NCI-H524 treated with DMSO at 0.1 percent for 48 hours (cell line): ENCODE results near the gene RNF208.

Experiments
- DNase-seq: peaks from one replicate; lab custom pipeline; 2025; lab: John Stamatoyannopoulos, UW

The RNF208 gene

DNA sequence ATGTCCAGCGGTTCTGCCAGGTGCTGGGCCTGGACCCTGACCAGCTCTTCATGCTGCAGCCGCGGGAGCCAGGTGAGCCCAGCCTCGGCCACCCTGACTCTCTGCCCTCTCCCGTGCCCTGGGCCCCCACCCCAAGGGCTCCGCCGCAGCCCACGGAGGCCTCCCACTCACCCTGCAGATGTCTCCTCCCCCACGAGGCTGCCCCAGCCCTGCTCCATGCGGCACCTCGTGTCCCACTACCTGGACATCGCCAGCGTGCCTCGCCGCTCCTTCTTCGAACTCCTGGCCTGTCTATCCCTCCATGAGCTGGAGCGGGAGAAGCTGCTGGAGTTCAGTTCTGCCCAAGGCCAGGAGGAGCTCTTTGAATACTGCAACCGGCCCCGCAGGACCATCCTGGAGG is 7.4 kb downstream of the RNF208 start:
- no peak for DNase-seq

DNA sequence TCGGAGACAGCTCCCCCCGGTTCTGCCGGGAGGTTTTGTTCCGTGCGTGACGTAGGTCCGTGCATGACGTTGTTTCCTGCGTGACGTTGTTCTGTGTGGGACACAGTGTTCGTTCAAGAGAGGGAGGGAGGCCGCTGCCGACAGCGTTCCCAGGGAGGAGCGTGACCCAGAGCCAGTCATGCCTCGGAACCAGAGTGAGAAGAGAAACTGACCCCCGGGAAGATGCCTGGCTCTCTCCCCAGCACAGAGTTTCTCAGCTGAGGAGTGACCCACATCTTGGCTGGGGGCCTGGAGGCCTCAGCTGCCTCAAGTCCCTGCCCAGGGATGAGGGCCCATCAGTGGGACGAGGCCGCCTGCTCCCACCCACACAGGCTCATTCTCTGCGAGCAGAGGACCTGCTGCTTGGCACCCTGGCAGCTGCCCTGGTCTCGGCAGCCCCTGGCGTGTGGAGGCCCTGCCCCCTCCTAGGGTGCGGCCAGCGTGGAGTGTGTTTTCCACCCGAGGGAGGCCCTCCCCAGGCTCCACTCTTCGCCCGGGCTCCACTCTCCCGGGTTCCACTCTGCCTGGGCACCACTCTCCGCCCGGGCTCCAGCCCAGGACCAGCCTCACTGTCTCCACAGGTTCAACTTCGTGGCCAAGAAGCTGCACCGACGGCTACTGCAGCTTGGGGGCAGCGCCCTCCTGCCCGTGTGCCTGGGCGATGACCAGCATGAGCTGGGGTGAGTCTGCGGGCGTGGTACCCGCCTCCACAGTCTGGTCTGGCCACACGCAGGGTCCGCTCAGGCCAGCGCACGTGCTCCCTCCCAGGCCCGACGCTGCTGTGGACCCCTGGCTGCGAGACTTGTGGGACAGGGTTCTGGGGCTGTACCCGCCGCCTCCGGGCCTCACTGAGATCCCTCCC is 8.6 kb downstream of the RNF208 start:
- no peak for DNase-seq

- no peak for DNase-seq
Observed at GRCh38 chr9:137212520-137212919, 9.5 kb downstream of the RNF208 start.

DNA sequence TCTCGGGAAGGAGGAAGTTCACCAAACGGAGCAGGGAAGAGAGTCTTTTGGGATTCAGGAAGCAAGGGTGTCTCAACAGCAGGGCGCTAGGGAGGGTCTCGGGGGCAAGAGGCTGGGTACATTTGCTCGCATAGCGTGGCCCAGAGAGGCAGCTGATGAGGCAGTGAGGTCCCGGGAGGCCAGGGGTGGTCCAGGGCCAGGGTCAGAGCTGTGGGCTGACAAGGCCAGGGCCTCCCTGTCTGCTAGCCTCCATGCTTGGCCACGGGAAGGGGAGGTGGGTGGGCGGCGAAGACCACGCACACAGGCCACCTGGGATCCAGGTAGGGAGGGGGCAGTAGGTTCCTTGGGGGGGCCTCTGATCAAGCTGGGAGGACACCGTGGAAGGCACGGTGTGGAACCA is 10.5 kb downstream of the RNF208 start:
- no peak for DNase-seq

DNA sequence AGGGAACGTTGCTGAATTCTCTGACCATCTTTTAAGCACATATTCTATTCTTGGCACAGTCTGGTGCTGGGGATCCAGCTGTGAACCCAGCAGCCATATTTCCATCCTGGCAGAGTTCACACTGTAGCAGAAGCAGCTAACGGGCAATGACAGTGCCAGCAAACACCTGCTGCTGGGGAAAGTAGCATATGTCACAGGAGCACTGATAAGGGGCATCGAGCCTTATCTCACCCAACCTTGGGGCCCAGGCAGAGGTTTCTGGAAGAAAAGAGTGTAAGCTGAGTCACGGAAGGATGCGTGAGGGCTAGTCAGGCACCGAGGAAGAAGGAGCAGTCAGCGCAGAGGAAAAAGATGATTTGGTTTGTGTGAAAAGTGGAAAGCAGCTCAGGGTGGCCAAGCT is 15.4 kb downstream of the RNF208 start:
- no peak for DNase-seq

GRCh38 chr9:137205126-137206069 is 16.6 kb downstream of the RNF208 start, which contains the start of the genes NDOR1 and TMEM203:
NDOR1 (plus strand) TSS chr9:137205700; CDS start chr9:137205778, 78 bp downstream.
TMEM203 (minus strand) TSS chr9:137205648; CDS start chr9:137205414, 234 bp downstream.
- peak; percentile 13 for DNase-seq

- no peak for DNase-seq
Observed at GRCh38 chr9:137204731-137205125, 17.3 kb downstream of the RNF208 start.

DNA sequence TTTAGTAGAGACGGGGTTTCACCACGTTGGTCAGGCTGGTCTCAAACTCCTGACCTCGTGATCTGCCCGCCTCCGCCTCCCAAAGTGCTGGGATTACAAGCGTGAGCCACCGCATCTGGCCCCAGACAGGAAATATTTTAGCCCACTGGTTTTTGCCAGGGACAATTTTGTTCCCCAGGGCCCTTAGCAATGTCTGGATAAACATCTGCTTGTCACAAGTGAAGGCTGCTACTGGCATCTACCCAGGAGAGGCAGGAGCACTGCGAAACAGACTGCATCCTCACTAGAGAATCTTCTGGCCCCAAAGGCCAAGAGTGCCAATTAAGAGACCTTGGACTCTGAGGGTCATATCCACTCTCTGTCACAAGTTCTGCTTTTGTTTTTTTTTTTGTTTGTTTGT is 19.1 kb downstream of the RNF208 start:
- no peak for DNase-seq

DNA sequence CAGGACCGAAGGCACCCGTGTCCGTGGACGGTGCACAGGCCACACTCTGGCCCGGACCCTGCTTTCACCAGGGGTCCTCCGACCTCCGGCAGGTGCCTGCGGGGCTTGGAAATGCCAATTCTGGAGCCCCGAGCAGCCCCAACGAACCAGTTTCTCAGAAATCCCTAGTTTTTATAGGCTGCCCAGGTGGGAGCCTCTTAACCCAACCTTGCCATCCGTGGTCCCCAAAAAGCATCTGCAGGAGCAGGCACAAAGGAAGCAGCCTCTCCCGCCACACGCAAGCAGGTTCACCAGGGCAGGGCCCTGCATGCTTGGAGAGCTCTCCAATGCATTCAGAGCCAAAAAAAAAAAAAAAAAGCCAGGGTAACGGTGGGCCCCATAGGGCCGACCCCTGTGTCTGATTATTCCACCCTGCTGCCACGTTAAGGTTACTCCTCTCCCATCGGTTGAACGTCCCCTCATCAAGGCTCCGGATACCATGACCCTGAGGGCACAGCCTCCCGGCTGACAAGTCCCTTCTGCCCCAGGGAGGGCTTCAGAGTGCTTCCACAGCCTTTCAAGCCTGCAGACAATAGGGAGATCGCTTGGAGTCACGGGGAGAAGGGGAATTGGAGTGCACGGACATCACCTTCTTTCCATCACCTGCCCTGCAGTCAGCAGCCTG is 20.7 kb downstream of the RNF208 start:
- no peak for DNase-seq

DNA sequence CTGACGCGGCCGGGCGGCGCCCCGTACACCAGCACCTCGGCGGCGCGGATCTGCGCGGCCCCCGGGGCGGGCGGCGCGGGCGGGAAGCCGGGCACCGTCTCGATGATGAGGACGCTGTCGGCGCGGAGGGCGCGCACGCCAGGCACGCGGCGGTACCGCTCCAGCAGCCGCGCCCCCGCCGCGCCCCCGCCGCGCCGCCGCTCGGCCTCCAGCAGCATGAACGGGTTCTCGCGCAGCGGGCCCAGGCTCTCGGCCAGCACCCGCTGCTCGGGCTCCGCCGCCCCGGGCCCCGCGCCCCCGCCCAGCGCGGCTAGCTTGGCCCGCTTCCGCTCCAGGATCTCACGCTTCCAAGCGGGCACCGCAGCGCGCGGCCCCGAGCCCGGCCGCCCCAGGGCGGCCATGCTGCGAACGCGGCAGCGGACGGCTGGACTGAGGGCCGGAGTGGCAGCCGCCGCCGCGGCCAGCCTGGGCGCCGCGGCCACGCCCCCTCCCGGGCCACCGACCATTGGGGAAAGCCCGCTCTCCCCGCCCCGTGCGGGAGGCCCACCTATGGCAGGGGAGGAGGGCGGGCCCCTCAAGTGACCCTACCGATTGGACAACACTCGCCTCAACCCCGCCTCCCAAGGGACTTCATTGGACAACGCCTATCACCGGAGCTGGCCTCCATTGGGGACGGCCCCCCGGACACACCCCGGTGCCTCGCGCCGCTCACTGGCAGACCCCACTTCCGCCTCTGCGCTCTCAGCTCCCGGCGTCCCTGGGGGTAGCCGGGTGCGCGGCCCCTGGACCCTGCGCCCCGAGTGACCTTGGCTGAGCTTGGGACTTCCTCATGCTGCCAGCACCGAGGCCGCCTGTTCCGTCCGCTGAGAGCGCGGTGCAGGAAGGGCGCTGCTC is 21.5 kb downstream of the RNF208 start, which contains the start of gene TPRN:
TPRN (minus strand) TSS at position 431 of the 894 bp plus-strand sequence; CDS start at position 401, 30 bp downstream.
- DNase-seq = peak; percentile 95

- DNase-seq = no peak
Observed at GRCh38 chr9:137199411-137200121, 22.5 kb downstream of the RNF208 start.

GRCh38 chr9:137198902-137199283 is 23.1 kb downstream of the RNF208 start:
- DNase-seq = no peak

- DNase-seq = no peak
Observed at GRCh38 chr9:137198051-137198901, 23.8 kb downstream of the RNF208 start.

- DNase-seq = no peak
Observed at GRCh38 chr9:137195525-137196220, 26.4 kb downstream of the RNF208 start.

DNA sequence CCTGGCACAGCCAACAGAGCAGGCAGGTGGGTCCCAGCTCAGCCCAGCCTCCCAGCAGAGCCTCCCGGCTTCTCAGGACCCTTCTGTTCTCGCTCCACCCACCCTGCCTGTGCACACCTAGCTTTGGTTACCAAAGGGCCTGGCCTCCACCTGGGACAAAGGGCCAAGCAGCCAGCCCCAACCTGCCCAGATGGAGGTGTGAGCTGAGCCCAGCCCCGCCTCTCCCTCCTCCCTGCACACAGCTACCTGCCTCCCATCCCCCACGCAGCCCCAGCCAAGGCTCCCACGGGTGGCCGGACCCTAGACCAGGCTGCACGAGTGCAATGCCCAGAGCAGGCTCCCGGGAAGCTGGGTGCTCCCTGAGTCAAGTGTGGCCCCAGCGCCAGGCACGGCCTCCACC is 27.1 kb downstream of the RNF208 start:
- DNase-seq = no peak

DNA sequence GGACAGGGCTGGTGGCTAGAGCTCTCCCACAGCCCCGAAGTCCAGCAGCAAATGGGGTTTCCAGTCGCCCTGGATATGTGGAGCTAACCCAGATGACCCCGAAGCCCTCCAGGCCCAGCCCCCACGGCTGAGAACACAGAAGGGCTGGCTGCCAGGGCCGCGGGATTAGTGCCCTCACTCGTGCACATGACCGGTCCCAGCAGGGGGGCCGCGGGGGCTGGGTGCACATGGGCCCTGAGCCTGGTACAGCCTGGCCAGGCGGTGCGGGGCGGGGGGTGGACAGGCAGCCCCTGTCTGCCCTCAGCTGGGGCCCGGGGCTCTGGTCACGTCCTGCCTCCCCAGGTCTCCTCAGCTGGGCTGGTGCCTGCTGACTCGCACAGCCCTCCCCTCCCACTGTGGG is 27.7 kb downstream of the RNF208 start:
- no peak for DNase-seq

DNA sequence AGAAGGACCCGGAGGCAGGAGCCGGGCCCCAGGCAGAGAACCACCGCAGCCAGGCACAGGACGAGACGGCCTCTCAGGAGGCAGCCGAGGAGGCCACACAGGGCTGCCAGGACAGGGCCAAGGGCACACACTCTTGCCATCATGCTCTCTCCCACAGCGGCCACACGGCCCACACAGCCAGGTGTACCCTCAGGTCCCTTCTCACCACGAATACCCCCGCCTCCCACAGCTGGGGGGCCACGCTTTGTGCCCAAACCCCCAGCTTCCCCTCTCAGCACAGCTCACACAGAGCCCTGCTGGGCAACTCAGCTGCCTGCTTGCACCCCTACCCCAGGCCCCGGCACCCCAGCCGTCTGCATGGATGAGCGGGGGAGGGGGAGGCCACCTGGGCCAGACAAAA is 28.3 kb downstream of the RNF208 start:
- no peak for DNase-seq

DNA sequence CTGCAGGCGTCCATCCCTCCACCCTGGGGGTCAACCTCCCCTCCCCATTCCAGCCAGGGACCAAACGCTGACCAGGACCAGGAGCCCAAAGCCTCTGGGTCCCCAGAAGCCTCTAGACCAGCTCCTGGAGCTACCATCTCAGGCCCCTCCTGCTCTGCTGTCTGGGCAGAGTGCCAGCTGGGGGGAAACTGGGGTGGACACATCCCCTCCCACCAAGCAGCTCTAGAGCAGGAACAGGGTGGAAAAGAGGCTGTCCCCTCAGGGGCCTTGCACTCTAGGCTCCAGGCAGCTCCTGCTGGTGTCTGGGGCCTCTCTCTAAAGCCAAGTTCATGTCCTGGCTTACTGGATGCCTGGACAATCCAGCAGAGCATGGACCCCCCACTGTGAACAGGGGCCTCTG is 29.2 kb downstream of the RNF208 start:
- DNase-seq = no peak

DNA sequence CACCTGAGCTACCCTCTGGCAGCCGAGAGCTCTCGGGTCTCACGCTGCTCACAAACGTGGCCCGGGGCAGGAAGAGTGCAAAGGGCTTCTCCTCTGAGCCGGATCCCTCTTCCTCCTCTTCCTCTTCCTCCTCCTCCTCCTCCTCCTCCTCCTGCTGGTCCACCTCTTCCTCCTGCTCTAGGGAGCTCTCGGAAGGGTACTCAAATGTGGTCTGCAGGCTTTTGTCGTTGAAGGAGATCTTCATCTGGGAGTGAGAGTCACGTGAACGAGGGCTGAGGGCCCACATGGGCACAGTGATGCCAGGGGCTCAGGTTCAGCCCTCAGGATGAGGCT is 29.6 kb downstream of the RNF208 start:
- DNase-seq = no peak
